Aortic smooth muscle cell (primary cell): ENCODE measurements around the gene ADCY3. TPM values are rescaled to one million over a fixed set of nuclear protein-coding genes. Genes with fewer than 3 reads are reported as not detected.

Experiments
- total RNA-seq: library from RNA; depleted of rRNA; stranded (reverse); fragments of >200 nt; gene quantifications from 2 replicates; pipeline ENCODE4 v1.2.3, GENCODE V29; 2014

ADCY3 gene
- total RNA-seq, result 40.6 and 52.2 TPM in 2 replicates

GRCh38 chr2:24920098-24920808 lies at the start of gene ADCY3:
Gene ADCY3, minus strand, starts transcription at chr2:24920237. Its CDS starts 1,250 bp downstream, at chr2:24918987.

GRCh38 chr2:24792874-24793760 lies 126.9 kb downstream of the ADCY3 start, which contains the start of the genes CENPO and PTRHD1:
Gene CENPO, plus strand, starts transcription at chr2:24793425. Its CDS starts 495 bp downstream, at chr2:24793920.
Gene PTRHD1, minus strand, starts transcription at chr2:24793391. Its CDS starts 14 bp downstream, at chr2:24793377.

Other genes with a start within 250 kb of the ADCY3 start
- gene PTRHD1, start 126.8 kb downstream of the ADCY3 start, total RNA-seq, result 32.0 and 34.5 TPM in 2 replicates
- 10.1 and 15.1 TPM in 2 replicates for gene CENPO, start 126.8 kb downstream of the ADCY3 start, total RNA-seq
- gene DNAJC27, start 51.7 kb upstream of the ADCY3 start, total RNA-seq, result 4.4 and 5.0 TPM in 2 replicates
- gene EFR3B, start 121.8 kb upstream of the ADCY3 start, total RNA-seq, result 1.4 and 3.3 TPM in 2 replicates
- 1.2 and 1.3 TPM in 2 replicates for gene POMC, start 248.3 kb upstream of the ADCY3 start, total RNA-seq